Natural killer cell (primary cell): ENCODE data around the gene HOXA9. TPM values are rescaled to one million over a fixed set of nuclear protein-coding genes. Genes with fewer than 3 reads are reported as not detected.

Source experiments
- ATAC-seq, 3 donors: fragments of 150-1000 bp in 2 of 3; fragments of 200-7000 bp in 1 of 3; cut with Tn5 transposase; 1 replicate in 1 of 3; 2 replicates in 2 of 3; pipeline ENCODE4 v1.10.0; 2021; ENCODE audit warnings: mild to moderate bottlenecking in 2 of 3, moderate library complexity in 2 of 3
- DNase-seq, 2 donors: peaks; one replicate each; pipeline versions ENCODE4 v3.0.0 to v3.0.0-alpha.2; 2013 to 2021; ENCODE audit warnings: mixed read lengths in 1 of 2
- H3K27ac ChIP-seq: one replicate; pipeline ENCODE4 v1.5.1; 2013; ENCODE audit warnings: mild to moderate bottlenecking, low read length
- H3K27me3 ChIP-seq: one replicate; pipeline ENCODE4 v1.6.1; 2013; ENCODE audit warnings: low read length; ENCODE audit not compliant: control insufficient read depth, insufficient read depth
- H3K36me3 ChIP-seq: one replicate; pipeline ENCODE4 v1.6.1; 2013; ENCODE audit warnings: low read length; ENCODE audit not compliant: control insufficient read depth, insufficient read depth
- H3K4me1 ChIP-seq: one replicate; pipeline ENCODE4 v1.6.1; 2013; ENCODE audit warnings: low read length; ENCODE audit not compliant: control insufficient read depth, insufficient read depth
- H3K4me3 ChIP-seq: one replicate; pipeline ENCODE4 v1.5.1; 2013; ENCODE audit warnings: low read length
- H3K9me3 ChIP-seq: one replicate; pipeline ENCODE4 v1.6.1; 2013; ENCODE audit warnings: low read length; ENCODE audit not compliant: control insufficient read depth, insufficient read depth
- H3K27ac Mint-ChIP-seq, 2 donors: one replicate each; pipeline ENCODE4 v1.8.0; 2022; ENCODE audit warnings: mild to moderate bottlenecking in 2 of 2, mixed read lengths in 2 of 2, moderate library complexity in 1 of 2
- H3K27me3 Mint-ChIP-seq, 2 donors: one replicate each; pipeline ENCODE4 v1.8.0; 2022; ENCODE audit warnings: low read depth in 2 of 2, mixed read lengths in 2 of 2
- H3K36me3 Mint-ChIP-seq: one replicate; pipeline ENCODE4 v1.8.0; 2022; ENCODE audit warnings: mixed read lengths
- H3K4me1 Mint-ChIP-seq, 2 donors: one replicate each; pipeline ENCODE4 v1.8.0; 2022; ENCODE audit warnings: mixed read lengths in 2 of 2
- H3K4me3 Mint-ChIP-seq: one replicate; pipeline ENCODE4 v1.8.0; 2022; ENCODE audit warnings: mild to moderate bottlenecking, moderate library complexity, mixed read lengths
- H3K9me3 Mint-ChIP-seq, 2 donors: one replicate each; pipeline ENCODE4 v1.8.0; 2022; ENCODE audit warnings: mixed read lengths in 2 of 2
- WGBS: methylation state at CpG from one replicate; pipeline ENCODE4 v1.1.7; 2013; ENCODE audit warnings: missing lambda C conversion rate; ENCODE audit not compliant: insufficient coverage; 5-methylcytosine and 5-hydroxymethylcytosine counted together
- intact Hi-C: fragments of 100-400 bp; cut with micrococcal nuclease; formaldehyde crosslinking; loops from one replicate; pipeline ENCODE4 v1.14.2; 2022
- total RNA-seq, 4 donors: library from RNA; stranded (reverse); fragments of 120-200 nt in 1 of 4; gene quantifications; one replicate each; pipeline versions ENCODE4 v1.2.3 to v1.2.4, GENCODE V29; 2013 to 2022
- TF ChIP-seq, protein P1 (sequence below): fragments of 200-600 bp; IDR thresholded peaks from one replicate; pipeline ENCODE4 v1.8.0; 2022; ENCODE audit warnings: antibody characterized with exemption

Gene HOXA9
- total RNA-seq, 3 donors from 2014 or later (not counting 1 experiment from before 2014, with no cell fraction given), result 0.39 to 4.6 (median 0.42) TPM

GRCh38 chr7:27125986-27126394 is 39.3 kb downstream of the HOXA9 start:
- intact Hi-C loops, result no loop called here
- TF ChIP-seq, protein P1, sequence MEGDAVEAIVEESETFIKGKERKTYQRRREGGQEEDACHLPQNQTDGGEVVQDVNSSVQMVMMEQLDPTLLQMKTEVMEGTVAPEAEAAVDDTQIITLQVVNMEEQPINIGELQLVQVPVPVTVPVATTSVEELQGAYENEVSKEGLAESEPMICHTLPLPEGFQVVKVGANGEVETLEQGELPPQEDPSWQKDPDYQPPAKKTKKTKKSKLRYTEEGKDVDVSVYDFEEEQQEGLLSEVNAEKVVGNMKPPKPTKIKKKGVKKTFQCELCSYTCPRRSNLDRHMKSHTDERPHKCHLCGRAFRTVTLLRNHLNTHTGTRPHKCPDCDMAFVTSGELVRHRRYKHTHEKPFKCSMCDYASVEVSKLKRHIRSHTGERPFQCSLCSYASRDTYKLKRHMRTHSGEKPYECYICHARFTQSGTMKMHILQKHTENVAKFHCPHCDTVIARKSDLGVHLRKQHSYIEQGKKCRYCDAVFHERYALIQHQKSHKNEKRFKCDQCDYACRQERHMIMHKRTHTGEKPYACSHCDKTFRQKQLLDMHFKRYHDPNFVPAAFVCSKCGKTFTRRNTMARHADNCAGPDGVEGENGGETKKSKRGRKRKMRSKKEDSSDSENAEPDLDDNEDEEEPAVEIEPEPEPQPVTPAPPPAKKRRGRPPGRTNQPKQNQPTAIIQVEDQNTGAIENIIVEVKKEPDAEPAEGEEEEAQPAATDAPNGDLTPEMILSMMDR, result no peak
- no peaks in the 10 kb centered on the region for H3K36me3 ChIP-seq
- no peak overlapping the region for H3K4me3 ChIP-seq
- Mint-ChIP-seq H3K27me3 (peaks cover 15 to 28% of the 10 kb centered on the region in 2 donors), H3K27ac (no peak overlapping the region), H3K4me1 (no peaks in the 10 kb centered on the region), H3K9me3 (no peaks in the 10 kb centered on the region), H3K4me3 (no peak overlapping the region), H3K36me3 (no peaks in the 10 kb centered on the region)
- 83% methylated on average over 5 of the region's 5 CpGs for WGBS
- no peaks in the 10 kb centered on the region for H3K4me1 ChIP-seq
- no peaks in the 10 kb centered on the region for H3K27me3 ChIP-seq
- DNase-seq (no peak), ATAC-seq (no peak)
- H3K27ac ChIP-seq, result no peak overlapping the region
- H3K9me3 ChIP-seq, result no peaks in the 10 kb centered on the region

GRCh38 chr7:27124902-27125689 is 40.2 kb downstream of the HOXA9 start:
- no peak overlapping the region for H3K27ac ChIP-seq
- Mint-ChIP-seq H3K36me3 (no peaks in the 10 kb centered on the region), H3K9me3 (no peaks in the 10 kb centered on the region), H3K4me1 (no peaks in the 10 kb centered on the region), H3K27ac (no peak overlapping the region), H3K27me3 (peaks cover 15 to 28% of the 10 kb centered on the region in 2 donors), H3K4me3 (no peak overlapping the region)
- TF ChIP-seq, protein P1, result no peak
- WGBS, result 87% methylated on average over 7 of the region's 8 CpGs
- H3K36me3 ChIP-seq, result no peaks in the 10 kb centered on the region
- H3K27me3 ChIP-seq, result no peaks in the 10 kb centered on the region
- no peak overlapping the region for H3K4me3 ChIP-seq
- intact Hi-C loops, result no loop called here
- H3K4me1 ChIP-seq, result no peaks in the 10 kb centered on the region
- ATAC-seq (no peak), DNase-seq (no peak)
- no peaks in the 10 kb centered on the region for H3K9me3 ChIP-seq

DNA sequence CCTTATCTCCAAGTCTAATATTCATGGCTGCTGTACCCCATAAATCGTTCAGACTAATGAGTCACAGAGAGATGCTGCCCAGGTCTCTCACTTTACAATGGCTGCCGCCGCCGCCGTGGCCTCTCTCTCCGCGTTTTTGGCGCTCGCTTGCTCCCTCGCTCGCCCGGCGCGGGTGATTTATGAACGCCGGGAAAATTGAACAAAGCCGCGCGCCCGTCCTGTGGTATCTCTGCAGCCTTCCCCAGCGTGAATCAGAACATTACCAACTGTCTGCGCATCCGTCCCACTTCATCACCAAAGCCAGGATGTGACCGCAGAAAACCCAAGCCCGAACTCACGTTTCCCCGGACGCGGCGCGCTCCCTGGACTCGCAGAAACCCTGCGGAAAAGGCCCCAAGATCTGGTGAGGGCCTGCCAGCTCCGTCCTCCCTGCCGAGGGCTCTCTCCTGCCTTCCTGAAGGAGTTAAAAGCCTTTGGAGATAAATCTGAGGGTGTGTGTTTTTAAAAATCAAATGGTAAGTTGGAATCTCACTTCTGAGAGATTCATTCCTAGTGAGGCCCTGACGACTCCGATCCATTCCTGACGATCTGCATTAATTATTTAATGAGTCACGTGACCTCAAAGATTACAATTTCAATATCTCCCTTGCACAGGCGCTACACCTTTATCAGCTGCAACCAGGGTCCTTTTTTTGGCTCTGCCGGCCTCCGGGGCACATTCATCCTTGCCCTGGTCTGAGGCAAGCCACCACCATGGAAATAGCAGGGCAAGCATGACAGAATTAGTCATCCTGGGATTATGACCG is 41.0 kb downstream of the HOXA9 start:
- H3K9me3 ChIP-seq, result no peaks in the 10 kb centered on the region
- DNase-seq, result no peak
- Mint-ChIP-seq H3K4me3 (no peak overlapping the region), H3K4me1 (no peaks in the 10 kb centered on the region), H3K27ac (no peak overlapping the region), H3K27me3 (peaks cover 15 to 28% of the 10 kb centered on the region in 2 donors), H3K36me3 (no peaks in the 10 kb centered on the region), H3K9me3 (no peaks in the 10 kb centered on the region)
- no peaks in the 10 kb centered on the region for H3K27me3 ChIP-seq
- no peak overlapping the region for H3K27ac ChIP-seq
- 95% methylated on average over 43 of the region's 43 CpGs for WGBS
- H3K4me3 ChIP-seq, result no peak overlapping the region
- H3K4me1 ChIP-seq, result no peaks in the 10 kb centered on the region
- no peak for ATAC-seq
- no peaks in the 10 kb centered on the region for H3K36me3 ChIP-seq
- intact Hi-C loops, result no loop called here
- TF ChIP-seq, protein P1, result no peak
